Measurements from ENCODE around the gene ZNF185. TPM values are rescaled to one million over a fixed set of nuclear protein-coding genes. Genes with fewer than 3 reads are reported as not detected.
A peak's percentile ranks its signal among the peaks of the same experiment; 100 is the strongest.
"Not testable (repeated sequence)": the region's sequence is repeated elsewhere in the genome, so short reads cannot be mapped to it uniquely, and the experiment has no call there.

The ZNF185 gene
- polyA plus RNA-seq, 3 donors: 39.1 to 82.9 (median 40.5) TPM

- H3K36me3 Mint-ChIP-seq: no peaks in the 10 kb centered on the region
- H3K9me3 ChIP-seq (replicated peaks in 1 of 2; ENCODE audit: control insufficient read depth in 1 of 2, insufficient read depth in 1 of 2, low read length in 2 of 2): no peaks in the 10 kb centered on the region
- DNase-seq: no peak
- no peaks in the 10 kb centered on the region for H3K36me3 ChIP-seq (replicated peaks in 1 of 2; ENCODE audit: control insufficient read depth in 1 of 2, insufficient read depth in 2 of 2, low read length in 2 of 2)
- intact Hi-C loops (cut with micrococcal nuclease): no loop called here
- H3K27ac Mint-ChIP-seq: no peak overlapping the region
- no peaks in the 10 kb centered on the region for H3K79me2 ChIP-seq (ENCODE audit: insufficient read depth, low read length)
- H3K27me3 Mint-ChIP-seq (ENCODE audit: low read depth in 3 of 3): peaks cover 0 to 16% (median 13%) of the 10 kb centered on the region in 3 donors
- H3K4me3 ChIP-seq (replicated peaks in 1 of 3; ENCODE audit: low read depth in 2 of 3, low read length in 3 of 3): no peak overlapping the region
- no peak overlapping the region for H3K27ac ChIP-seq (ENCODE audit: low read depth in 1 of 2, low read length in 2 of 2)
- no peak overlapping the region for H3K4me2 ChIP-seq (replicated peaks; ENCODE audit: extremely low read depth, low read length, poor library complexity, severe bottlenecking)
- H3K4me1 Mint-ChIP-seq: peaks cover 3% of the 10 kb centered on the region
- no peak for TF ChIP-seq CTCF (IDR thresholded peaks at IDR 0.05)
- peaks cover 0 to 3% of the 10 kb centered on the region in 2 donors for H3K27me3 ChIP-seq (ENCODE audit: control insufficient read depth in 2 of 2, insufficient read depth in 2 of 2, low read length in 2 of 2)
- H2AFZ ChIP-seq (ENCODE audit: insufficient read depth, low read depth, low read length, poor library complexity, severe bottlenecking): no peak overlapping the region
- no peak overlapping the region for H3K9ac ChIP-seq (ENCODE audit: insufficient read depth, low read length, poor library complexity, severe bottlenecking)
- no peaks in the 10 kb centered on the region for H3K4me1 ChIP-seq (ENCODE audit: control insufficient read depth in 1 of 2, insufficient read depth in 2 of 2, low read length in 2 of 2)
- 21% methylated on average over 5 of the region's 17 CpGs for WGBS (ENCODE audit: insufficient coverage)
- no peaks in the 10 kb centered on the region for H4K20me1 ChIP-seq (ENCODE audit: insufficient read depth, low read length)
- H3K4me3 Mint-ChIP-seq: peak overlapping the region in 1 of 2 donors; percentile 15
- peaks cover 0 to 3% (median 0%) of the 10 kb centered on the region in 7 donors for H3K9me3 Mint-ChIP-seq
These were observed 9.3 kb downstream of the ZNF185 start for GRCh38 chrX:152907084-152907651.

GRCh38 chrX:152908486-152908885 is 10.6 kb downstream of the ZNF185 start:
- peaks cover 0 to 3% of the 10 kb centered on the region in 2 donors for H3K27me3 ChIP-seq (ENCODE audit: control insufficient read depth in 2 of 2, insufficient read depth in 2 of 2, low read length in 2 of 2)
- no peak overlapping the region for H3K4me3 ChIP-seq (replicated peaks in 1 of 3; ENCODE audit: low read depth in 2 of 3, low read length in 3 of 3)
- H3K79me2 ChIP-seq (ENCODE audit: insufficient read depth, low read length): no peaks in the 10 kb centered on the region
- no peak for DNase-seq
- H3K4me2 ChIP-seq (replicated peaks; ENCODE audit: extremely low read depth, low read length, poor library complexity, severe bottlenecking): no peak overlapping the region
- H3K9ac ChIP-seq (ENCODE audit: insufficient read depth, low read length, poor library complexity, severe bottlenecking): no peak overlapping the region
- H3K36me3 ChIP-seq (replicated peaks in 1 of 2; ENCODE audit: control insufficient read depth in 1 of 2, insufficient read depth in 2 of 2, low read length in 2 of 2): no peaks in the 10 kb centered on the region
- 90% methylated on average over 6 of the region's 14 CpGs for WGBS (ENCODE audit: insufficient coverage)
- Mint-ChIP-seq H3K27ac (no peak overlapping the region), H3K9me3 (peaks cover 0 to 3% (median 0%) of the 10 kb centered on the region in 7 donors), H3K36me3 (no peaks in the 10 kb centered on the region), H3K27me3 (ENCODE audit: low read depth in 3 of 3) (peaks cover 2 to 13% (median 13%) of the 10 kb centered on the region in 3 donors), H3K4me1 (peaks cover 7% of the 10 kb centered on the region), H3K4me3 (no peak overlapping the region)
- H3K27ac ChIP-seq (ENCODE audit: low read depth in 1 of 2, low read length in 2 of 2): no peak overlapping the region
- H3K9me3 ChIP-seq (replicated peaks in 1 of 2; ENCODE audit: control insufficient read depth in 1 of 2, insufficient read depth in 1 of 2, low read length in 2 of 2): no peaks in the 10 kb centered on the region
- no peak overlapping the region for H2AFZ ChIP-seq (ENCODE audit: insufficient read depth, low read depth, low read length, poor library complexity, severe bottlenecking)
- intact Hi-C loops (cut with micrococcal nuclease): no loop called here
- H4K20me1 ChIP-seq (ENCODE audit: insufficient read depth, low read length): no peaks in the 10 kb centered on the region
- peaks cover 4 to 6% of the 10 kb centered on the region in 2 donors for H3K4me1 ChIP-seq (ENCODE audit: control insufficient read depth in 1 of 2, insufficient read depth in 2 of 2, low read length in 2 of 2)
- no peak for TF ChIP-seq CTCF (IDR thresholded peaks at IDR 0.05)

- Mint-ChIP-seq H3K4me1 (peaks cover 13% of the 10 kb centered on the region), H3K27me3 (ENCODE audit: low read depth in 3 of 3) (peaks cover 2 to 12% (median 12%) of the 10 kb centered on the region in 3 donors)
- H3K4me3 Mint-ChIP-seq; H3K9me3 ChIP-seq (replicated peaks in 1 of 2; ENCODE audit: control insufficient read depth in 1 of 2, insufficient read depth in 1 of 2, low read length in 2 of 2); intact Hi-C loops (cut with micrococcal nuclease); H4K20me1 ChIP-seq (ENCODE audit: insufficient read depth, low read length); H3K36me3 ChIP-seq (replicated peaks in 1 of 2; ENCODE audit: control insufficient read depth in 1 of 2, insufficient read depth in 2 of 2, low read length in 2 of 2); H3K36me3 Mint-ChIP-seq; H3K79me2 ChIP-seq (ENCODE audit: insufficient read depth, low read length); H3K27me3 ChIP-seq (ENCODE audit: control insufficient read depth in 2 of 2, insufficient read depth in 2 of 2, low read length in 2 of 2); H3K9ac ChIP-seq (ENCODE audit: insufficient read depth, low read length, poor library complexity, severe bottlenecking); DNase-seq; H3K27ac ChIP-seq (ENCODE audit: low read depth in 1 of 2, low read length in 2 of 2); H3K27ac Mint-ChIP-seq; H3K4me3 ChIP-seq (replicated peaks in 1 of 3; ENCODE audit: low read depth in 2 of 3, low read length in 3 of 3); H3K9me3 Mint-ChIP-seq; H3K4me2 ChIP-seq (replicated peaks; ENCODE audit: extremely low read depth, low read length, poor library complexity, severe bottlenecking); H2AFZ ChIP-seq (ENCODE audit: insufficient read depth, low read depth, low read length, poor library complexity, severe bottlenecking): not testable (repeated sequence)
- no CpG with 5 or more reads among the region's 7 CpGs for WGBS (ENCODE audit: insufficient coverage)
- H3K4me1 ChIP-seq (ENCODE audit: control insufficient read depth in 1 of 2, insufficient read depth in 2 of 2, low read length in 2 of 2): peaks cover 11 to 12% of the 10 kb centered on the region in 2 donors
These were observed 12.2 kb downstream of the ZNF185 start for GRCh38 chrX:152910018-152910417.

All from CD14-positive monocyte (primary cell).